Panc1 (cell line): ENCODE measurements around the gene DIP2C.

Experiments
- CTCF ChIP-seq: fragments of 450-650 bp; IDR thresholded peaks from 2 replicates; pipeline ENCODE4 v1.5.1; 2017; ENCODE audit warnings: mild to moderate bottlenecking
- POLR2AphosphoS5 ChIP-seq: IDR thresholded peaks from 2 replicates; pipeline ENCODE4 v1.6.1; 2012; ENCODE audit warnings: mild to moderate bottlenecking, low read depth, low read length, moderate library complexity
- REST ChIP-seq, 2 experiments: IDR thresholded peaks; 2 replicates each; pipeline ENCODE4 v1.6.1; 2011 to 2012; ENCODE audit warnings: low read depth in 2 of 2, control low read depth in 1 of 2, low read length in 1 of 2, mild to moderate bottlenecking in 1 of 2, moderate library complexity in 1 of 2; ENCODE audit not compliant: insufficient read depth in 1 of 2
- SIN3A ChIP-seq: IDR thresholded peaks from 2 replicates; pipeline ENCODE4 v1.6.1; 2012; ENCODE audit warnings: low read depth, mild to moderate bottlenecking, low read length, moderate library complexity, borderline replicate concordance; ENCODE audit not compliant: insufficient read depth
- TCF7L2 ChIP-seq: IDR thresholded peaks from 2 replicates; pipeline ENCODE4 v1.6.1; 2011; ENCODE audit warnings: mild to moderate bottlenecking, low read depth, low read length, inconsistent platforms

- no peak for TF ChIP-seq CTCF
- no peak for TF ChIP-seq POLR2AphosphoS5
- TF ChIP-seq REST (IDR thresholded peaks at IDR 0.05; ENCODE audit: insufficient read depth in 1 of 2, low read depth in 2 of 2, low read length in 1 of 2): no peak
- no peak for TF ChIP-seq TCF7L2
- no peak for TF ChIP-seq SIN3A
Measured at GRCh38 chr10:506451-507354, 182.8 kb downstream of the DIP2C start.
